PC-9 (cell line): Measurements from ENCODE around the gene SPEG. TPM values are rescaled to one million over a fixed set of nuclear protein-coding genes. Genes with fewer than 3 reads are reported as not detected.

Experiments used
- BruUV-seq: library from RNA; stranded (reverse); fragments of 400-500 nt; replicated peaks from 2 replicates; lab custom pipeline; 2021; lab: Mats Ljungman, UMichigan
- CTCF ChIA-PET: fragments of 300-600 bp; sonication (Branson Sonifier 250); formaldehyde crosslinking; loops from one replicate; lab custom pipeline; 2022; ENCODE audit warnings: antibody characterized with exemption; lab: Charles Lee
- POLR2A ChIA-PET: fragments of 300-600 bp; sonication (Branson Sonifier 250); formaldehyde crosslinking; loops from one replicate; lab custom pipeline; 2022; ENCODE audit warnings: antibody characterized with exemption; ENCODE audit not compliant: unreplicated experiment; lab: Charles Lee
- DNase-seq, 2 experiments: peaks; one replicate each; pipeline versions ENCODE4 v3.0.0 to v3.0.0-alpha.2; 2015 to 2022; ENCODE audit warnings: mixed read lengths in 1 of 2
- H2AFZ ChIP-seq: fragments of 200-600 bp; sonication (generic); 2 replicates; pipeline ENCODE4 v1.8.1; 2017; ENCODE audit warnings: antibody characterized with exemption
- H3F3A ChIP-seq: fragments of 200-600 bp; sonication (generic); 2 replicates; pipeline ENCODE4 v1.8.1; 2017; ENCODE audit warnings: antibody characterized with exemption, mild to moderate bottlenecking, low read depth; ENCODE audit not compliant: insufficient read depth
- H3K27ac ChIP-seq: fragments of 200-600 bp; sonication (generic); 2 replicates; pipeline ENCODE4 v1.6.1; 2016; ENCODE audit warnings: mixed run types
- H3K27me3 ChIP-seq: fragments of 200-600 bp; sonication (generic); 2 replicates; pipeline ENCODE4 v1.6.1; 2016; ENCODE audit warnings: low read depth, mixed run types; ENCODE audit not compliant: insufficient read depth
- H3K36me3 ChIP-seq: fragments of 200-600 bp; sonication (generic); 2 replicates; pipeline ENCODE4 v1.6.1; 2016; ENCODE audit warnings: low read depth, mixed run types
- H3K4me1 ChIP-seq: fragments of 200-600 bp; sonication (generic); replicated peaks from 2 replicates; pipeline ENCODE4 v1.6.1; 2016; ENCODE audit warnings: mixed run types; ENCODE audit not compliant: insufficient read depth
- H3K4me2 ChIP-seq: fragments of 200-600 bp; sonication (generic); 2 replicates; pipeline ENCODE4 v1.6.1; 2017; ENCODE audit warnings: mixed run types
- H3K4me3 ChIP-seq: fragments of 200-600 bp; sonication (generic); 2 replicates; pipeline ENCODE4 v1.6.1; 2016; ENCODE audit warnings: mixed run types
- H3K79me2 ChIP-seq: fragments of 200-600 bp; sonication (generic); 2 replicates; pipeline ENCODE4 v1.6.1; 2017; ENCODE audit warnings: low read depth, mixed run types
- H3K9me2 ChIP-seq: fragments of 200-600 bp; sonication (generic); 2 replicates; pipeline ENCODE4 v1.8.1; 2017; ENCODE audit warnings: mild to moderate bottlenecking; ENCODE audit not compliant: insufficient read depth
- H3K9me3 ChIP-seq: fragments of 200-600 bp; sonication (generic); 2 replicates; pipeline ENCODE4 v1.8.1; 2016; ENCODE audit warnings: low read depth; ENCODE audit not compliant: insufficient read depth
- H4K20me1 ChIP-seq: fragments of 200-600 bp; sonication (generic); 2 replicates; pipeline ENCODE4 v1.8.1; 2017; ENCODE audit not compliant: insufficient read depth
- EZH2 ChIP-seq: fragments of 200-600 bp; sonication (generic); IDR thresholded peaks from 2 replicates; pipeline ENCODE4 v1.8.0; 2017; ENCODE audit warnings: antibody characterized with exemption, low read depth
- intact Hi-C: fragments of 100-400 bp; cut with micrococcal nuclease; formaldehyde crosslinking; loops from one replicate; pipeline ENCODE4 v1.10.0; 2022; ENCODE audit not compliant: unreplicated experiment
- total RNA-seq: library from RNA; stranded (reverse); gene quantifications from 2 replicates; pipeline ENCODE4 v1.2.3, GENCODE V29; 2021
- TF ChIP-seq, protein P1 (sequence below): fragments of 200-600 bp; sonication (generic); conservative IDR thresholded peaks from 2 replicates; pipeline ENCODE4 v1.6.1; 2017; ENCODE audit warnings: mixed run types, antibody characterized with exemption, mild to moderate bottlenecking, moderate library complexity

Gene SPEG
- total RNA-seq, 1 experiment from 2014 or later: 46.8 TPM

DNA sequence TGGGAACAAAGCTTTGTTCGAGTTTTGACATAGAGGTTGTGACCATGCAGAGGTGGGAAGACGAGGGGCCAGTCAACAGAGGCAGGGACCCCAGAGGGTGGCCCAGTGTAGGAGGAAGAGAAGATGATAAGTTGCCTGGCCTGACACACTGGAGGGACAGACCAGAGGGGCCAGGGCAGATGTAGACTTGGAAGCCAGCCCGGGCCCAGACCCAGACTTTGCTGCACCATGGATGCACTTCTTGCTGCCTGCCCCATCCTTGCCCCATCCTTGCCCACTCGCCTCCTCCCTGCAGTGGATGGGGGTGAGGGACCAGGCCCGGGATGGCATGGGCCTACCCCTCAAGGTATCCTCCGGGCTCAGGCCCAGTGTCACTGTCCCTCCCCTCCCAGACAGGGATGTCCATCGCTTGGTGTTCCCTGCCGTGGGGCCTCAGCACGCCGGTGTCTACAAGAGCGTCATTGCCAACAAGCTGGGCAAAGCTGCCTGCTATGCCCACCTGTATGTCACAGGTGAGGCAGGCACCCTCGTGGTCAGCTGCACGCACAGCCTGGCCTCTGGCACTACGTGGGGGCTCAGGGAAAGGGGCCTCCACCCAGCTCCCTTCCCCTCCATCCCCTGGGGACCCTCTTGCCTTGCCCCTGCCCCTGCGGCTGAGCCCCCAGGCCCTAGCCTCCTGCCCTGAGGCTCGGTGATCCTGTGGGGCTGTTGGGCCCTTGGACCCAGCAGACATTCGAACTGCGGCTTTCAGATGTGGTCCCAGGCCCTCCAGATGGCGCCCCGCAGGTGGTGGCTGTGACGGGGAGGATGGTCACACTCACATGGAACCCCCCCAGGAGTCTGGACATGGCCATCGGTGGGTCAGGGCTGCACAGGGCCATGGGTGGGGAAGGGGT is 37.1 kb downstream of the SPEG start:
- TF ChIP-seq EZH2: no peak
- TF ChIP-seq, protein P1, sequence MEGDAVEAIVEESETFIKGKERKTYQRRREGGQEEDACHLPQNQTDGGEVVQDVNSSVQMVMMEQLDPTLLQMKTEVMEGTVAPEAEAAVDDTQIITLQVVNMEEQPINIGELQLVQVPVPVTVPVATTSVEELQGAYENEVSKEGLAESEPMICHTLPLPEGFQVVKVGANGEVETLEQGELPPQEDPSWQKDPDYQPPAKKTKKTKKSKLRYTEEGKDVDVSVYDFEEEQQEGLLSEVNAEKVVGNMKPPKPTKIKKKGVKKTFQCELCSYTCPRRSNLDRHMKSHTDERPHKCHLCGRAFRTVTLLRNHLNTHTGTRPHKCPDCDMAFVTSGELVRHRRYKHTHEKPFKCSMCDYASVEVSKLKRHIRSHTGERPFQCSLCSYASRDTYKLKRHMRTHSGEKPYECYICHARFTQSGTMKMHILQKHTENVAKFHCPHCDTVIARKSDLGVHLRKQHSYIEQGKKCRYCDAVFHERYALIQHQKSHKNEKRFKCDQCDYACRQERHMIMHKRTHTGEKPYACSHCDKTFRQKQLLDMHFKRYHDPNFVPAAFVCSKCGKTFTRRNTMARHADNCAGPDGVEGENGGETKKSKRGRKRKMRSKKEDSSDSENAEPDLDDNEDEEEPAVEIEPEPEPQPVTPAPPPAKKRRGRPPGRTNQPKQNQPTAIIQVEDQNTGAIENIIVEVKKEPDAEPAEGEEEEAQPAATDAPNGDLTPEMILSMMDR: no peak
- Histone ChIP-seq H3K9me2 (no peaks in the 10 kb centered on the region), H3K79me2 (no peaks in the 10 kb centered on the region), H3F3A (peaks cover 6% of the 10 kb centered on the region; the same call in 1 of the 2 replicates), H3K4me1 (no peaks in the 10 kb centered on the region), H3K4me2 (no peak overlapping the region), H3K36me3 (no peaks in the 10 kb centered on the region), H3K9me3 (no peaks in the 10 kb centered on the region), H3K27ac (no peak overlapping the region), H3K4me3 (no peak overlapping the region), H3K27me3 (no peaks in the 10 kb centered on the region), H2AFZ (no peak overlapping the region), H4K20me1 (no peaks in the 10 kb centered on the region; the same call in 1 of the 2 replicates)
- no TSS peak for BruUV-seq
- CTCF ChIA-PET: no interaction called here
- intact Hi-C loops: no loop called here
- POLR2A ChIA-PET: no interaction called here
- no peak for DNase-seq

GRCh38 chr2:219472629-219473187 is 38.1 kb downstream of the SPEG start:
- H3F3A ChIP-seq: peaks cover 1% of the 10 kb centered on the region; the same call in 1 of the 2 replicates
- no peaks in the 10 kb centered on the region for H3K9me3 ChIP-seq
- DNase-seq: no peak
- intact Hi-C loops: no loop called here
- H3K27me3 ChIP-seq: no peaks in the 10 kb centered on the region
- no peak overlapping the region for H3K27ac ChIP-seq
- no peak overlapping the region for H2AFZ ChIP-seq
- TF ChIP-seq EZH2: no peak
- TF ChIP-seq, protein P1: no peak
- H4K20me1 ChIP-seq: no peaks in the 10 kb centered on the region; the same call in 1 of the 2 replicates
- no peaks in the 10 kb centered on the region for H3K79me2 ChIP-seq
- no peak overlapping the region for H3K4me3 ChIP-seq
- ChIA-PET POLR2A (no interaction called here), CTCF (no interaction called here)
- H3K4me2 ChIP-seq: no peak overlapping the region
- no peaks in the 10 kb centered on the region for H3K4me1 ChIP-seq
- H3K9me2 ChIP-seq: no peaks in the 10 kb centered on the region
- H3K36me3 ChIP-seq: no peaks in the 10 kb centered on the region
- BruUV-seq: no TSS peak

GRCh38 chr2:219473511-219473910 is 38.9 kb downstream of the SPEG start:
- Histone ChIP-seq H3K4me2 (no peak overlapping the region), H3K36me3 (no peaks in the 10 kb centered on the region), H3K4me3 (no peak overlapping the region), H3F3A (no peaks in the 10 kb centered on the region), H3K9me3 (no peaks in the 10 kb centered on the region), H2AFZ (no peak overlapping the region), H3K9me2 (no peaks in the 10 kb centered on the region), H3K4me1 (no peaks in the 10 kb centered on the region), H3K27ac (no peak overlapping the region), H4K20me1 (no peaks in the 10 kb centered on the region; the same call in 1 of the 2 replicates), H3K79me2 (no peaks in the 10 kb centered on the region), H3K27me3 (no peaks in the 10 kb centered on the region)
- BruUV-seq: no TSS peak
- ChIA-PET CTCF (no interaction called here), POLR2A (no interaction called here)
- intact Hi-C loops: no loop called here
- DNase-seq: no peak
- no peak for TF ChIP-seq EZH2
- TF ChIP-seq, protein P1: no peak
